Embryonic facial prominence (tissue), 1 donor: ENCODE data around the gene PPIE.
"Not testable (repeated sequence)": the region's sequence is repeated elsewhere in the genome, so short reads cannot be mapped to it uniquely, and the experiment has no call there.

ENCODE experiments used
- DNase-seq: peaks from one replicate; pipeline ENCODE4 v3.0.0-alpha.2; 2016; ENCODE audit errors: extremely low spot score

PPIE gene

GRCh38 chr1:39758556-39759435 lies 20.1 kb downstream of the PPIE start:
- DNase-seq, result no peak

DNA sequence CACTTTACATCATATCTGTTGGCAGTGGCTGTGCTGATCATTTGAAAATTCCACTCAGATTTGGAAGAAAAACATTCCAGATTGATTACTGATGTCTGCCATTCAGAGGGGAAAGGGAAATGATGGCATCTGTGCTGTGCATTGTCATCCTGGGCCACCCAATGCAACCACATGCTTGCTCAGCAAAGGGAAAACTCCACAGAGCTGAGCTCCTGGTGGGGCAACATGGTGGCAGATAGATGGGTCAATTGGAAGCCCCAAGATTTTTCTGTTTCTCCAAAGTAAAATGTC lies 20.7 kb downstream of the PPIE start:
- DNase-seq, result no peak

GRCh38 chr1:39760074-39761008 lies 21.7 kb downstream of the PPIE start:
- no peak for DNase-seq

DNA sequence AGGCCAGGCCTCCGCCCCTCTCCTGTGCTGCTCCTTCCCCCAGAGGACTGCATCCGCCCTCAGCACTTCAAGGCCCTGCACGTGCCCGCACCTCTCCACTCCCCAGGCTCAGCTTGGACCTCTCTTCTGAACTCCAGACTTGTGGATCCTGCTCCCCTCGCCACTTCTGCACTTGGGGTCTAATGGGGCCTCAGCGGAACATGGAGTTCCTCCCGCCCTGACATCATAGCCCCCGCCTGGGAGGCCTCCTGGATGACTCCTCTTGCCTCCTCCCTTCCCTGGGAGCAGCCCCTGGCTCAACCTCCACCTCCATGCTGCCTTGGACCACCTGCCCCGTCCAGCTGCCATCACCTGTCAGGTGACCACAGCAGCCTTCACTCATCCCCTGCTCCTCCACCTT lies 22.3 kb downstream of the PPIE start:
- DNase-seq, result no peak

- DNase-seq, result no peak
Observed at GRCh38 chr1:39761557-39762260, 23.0 kb downstream of the PPIE start.

DNA sequence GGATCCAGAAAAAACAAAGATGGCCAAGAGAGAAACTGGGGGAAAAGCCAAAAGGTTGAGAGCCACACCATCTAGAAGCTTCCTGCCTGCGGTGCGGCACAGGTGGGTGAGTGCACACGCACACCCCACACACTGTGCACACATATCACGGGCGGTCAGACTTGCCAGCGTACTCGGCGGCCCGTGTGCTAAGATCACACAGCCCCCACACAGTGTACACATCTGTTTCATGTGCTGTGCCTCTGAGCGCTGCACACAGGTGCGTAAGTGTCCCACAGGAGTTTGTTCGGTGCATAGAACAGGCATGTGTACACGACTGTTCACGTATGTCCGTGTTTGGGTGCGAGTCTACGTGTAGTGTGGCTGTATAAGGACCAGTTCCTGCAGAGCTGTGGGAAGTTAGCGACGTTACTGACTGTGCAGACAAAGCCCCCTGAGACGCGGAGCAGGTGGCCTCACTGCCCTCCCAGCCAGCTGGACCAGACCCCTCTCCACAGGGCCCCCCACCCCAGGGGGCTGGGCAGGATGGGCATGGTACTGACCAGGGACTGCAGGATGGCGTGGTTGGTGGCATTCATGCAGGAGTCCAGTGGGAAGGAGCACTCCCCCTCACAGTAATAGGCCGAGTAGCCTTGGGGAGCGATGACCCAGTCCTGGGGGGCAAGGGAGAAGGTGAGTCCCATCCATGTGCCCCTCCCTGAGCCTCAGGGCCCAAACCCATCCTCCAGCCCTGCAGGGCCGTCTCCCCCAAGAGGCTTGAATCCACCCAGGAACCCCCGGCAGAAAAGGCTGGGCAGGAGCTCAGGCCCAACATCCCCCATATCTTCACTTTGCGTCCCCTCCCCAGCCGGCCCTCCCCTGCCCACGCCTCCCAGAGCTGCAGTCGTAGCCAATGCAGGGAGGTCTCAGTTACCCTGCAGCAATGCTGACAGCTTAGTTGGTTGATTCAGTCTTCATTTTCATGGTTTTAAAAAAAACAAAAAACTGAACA lies 24.2 kb downstream of the PPIE start:
- DNase-seq, result no peak

GRCh38 chr1:39763619-39764374 lies 25.1 kb downstream of the PPIE start:
- DNase-seq, result not testable (repeated sequence)

- not testable (repeated sequence) for DNase-seq
Observed at GRCh38 chr1:39764512-39764911, 25.8 kb downstream of the PPIE start.

- not testable (repeated sequence) for DNase-seq
Observed at GRCh38 chr1:39766466-39766865, 27.8 kb downstream of the PPIE start.

GRCh38 chr1:39769502-39769901 lies 30.8 kb downstream of the PPIE start:
- not testable (repeated sequence) for DNase-seq

- DNase-seq, result not testable (repeated sequence)
Observed at GRCh38 chr1:39770100-39771021, 31.7 kb downstream of the PPIE start.

GRCh38 chr1:39771022-39771532 lies 32.4 kb downstream of the PPIE start, which contains the start of gene OXCT2:
Gene OXCT2 (minus strand): TSS chr1:39771348. CDS start chr1:39771255, 93 bp downstream.
- DNase-seq, result not testable (repeated sequence)

DNA sequence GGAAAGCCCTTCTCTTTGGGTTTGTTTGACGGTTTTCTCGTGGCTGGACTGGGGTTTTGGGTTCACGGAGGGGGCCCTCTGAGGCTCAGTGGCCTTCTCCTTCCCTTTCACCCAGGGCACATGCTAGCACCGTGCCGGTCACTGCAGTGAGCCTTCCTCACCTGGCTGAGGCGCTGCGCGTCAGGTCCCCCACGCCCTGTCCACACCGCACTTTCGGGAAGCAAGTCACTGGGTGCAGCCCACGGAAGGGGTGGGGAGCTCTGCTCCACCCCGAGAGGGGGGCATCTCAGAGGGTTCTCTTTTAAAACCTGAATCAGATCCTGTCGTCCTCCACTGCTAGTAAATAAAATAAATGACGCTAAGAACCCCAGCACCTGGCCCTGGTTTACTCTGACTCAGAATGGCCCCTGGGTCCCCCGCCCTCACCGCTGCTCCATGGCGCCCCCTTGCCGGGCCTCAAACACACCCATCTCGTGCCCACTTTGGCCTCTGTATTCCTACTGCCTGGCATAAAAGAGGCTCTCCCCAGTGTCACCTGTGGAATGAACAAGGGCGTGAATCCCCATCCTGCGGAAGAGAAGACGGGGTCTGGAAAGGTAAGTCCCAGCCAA lies 34.8 kb downstream of the PPIE start:
- not testable (repeated sequence) for DNase-seq

GRCh38 chr1:39775141-39775540 lies 36.5 kb downstream of the PPIE start:
- not testable (repeated sequence) for DNase-seq

DNA sequence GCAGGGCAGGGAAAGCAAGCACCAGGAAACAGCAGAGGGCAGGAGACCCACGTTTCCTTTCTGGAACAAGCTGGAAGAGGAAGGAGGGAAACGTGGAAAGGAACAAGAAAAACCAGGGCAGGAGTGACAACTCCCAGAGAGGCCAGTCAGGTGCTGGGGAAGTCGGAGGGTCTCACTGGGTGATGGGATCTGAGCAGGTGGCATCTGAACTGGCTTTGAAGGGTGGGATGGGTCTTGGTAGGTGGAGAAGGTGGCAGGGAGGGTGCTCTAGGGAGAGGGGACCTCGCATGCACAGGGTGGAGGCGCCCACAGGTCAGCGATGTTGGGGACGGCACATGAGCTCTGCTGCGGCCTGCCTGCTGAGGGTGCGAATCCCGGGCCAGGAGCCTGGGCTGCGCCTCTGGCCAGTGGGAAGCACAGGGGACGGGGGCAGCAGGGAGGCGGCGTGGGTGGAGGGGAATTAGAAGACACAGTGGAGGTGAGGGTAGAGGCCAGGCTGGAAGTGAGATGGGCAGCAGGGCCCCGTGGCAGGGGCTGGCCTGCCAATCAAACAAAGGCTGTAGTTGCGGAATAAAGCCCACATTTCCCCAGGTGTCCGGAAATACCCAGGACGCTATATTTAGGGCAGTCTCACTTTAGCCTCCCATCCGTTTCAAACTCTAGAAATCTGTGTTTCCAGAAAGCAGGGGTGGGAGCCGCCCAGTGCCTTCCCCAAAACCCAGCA lies 37.2 kb downstream of the PPIE start:
- not testable (repeated sequence) for DNase-seq

DNA sequence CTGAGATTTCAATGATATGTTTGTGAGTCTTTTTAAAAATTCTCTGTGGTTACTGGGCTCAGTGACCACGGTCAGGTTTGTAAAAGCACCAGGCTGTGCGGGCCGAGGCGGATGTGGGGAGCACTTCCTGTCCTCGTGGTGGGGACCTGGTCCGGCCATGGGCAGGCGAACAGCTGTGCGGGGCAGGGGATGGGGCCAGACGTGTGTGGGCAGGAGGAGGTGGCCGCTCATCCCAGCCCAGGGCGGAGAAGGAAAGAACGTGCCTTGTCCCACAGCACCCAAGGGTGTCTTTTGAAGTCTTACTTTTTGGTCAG lies 37.7 kb downstream of the PPIE start:
- DNase-seq, result no peak

DNA sequence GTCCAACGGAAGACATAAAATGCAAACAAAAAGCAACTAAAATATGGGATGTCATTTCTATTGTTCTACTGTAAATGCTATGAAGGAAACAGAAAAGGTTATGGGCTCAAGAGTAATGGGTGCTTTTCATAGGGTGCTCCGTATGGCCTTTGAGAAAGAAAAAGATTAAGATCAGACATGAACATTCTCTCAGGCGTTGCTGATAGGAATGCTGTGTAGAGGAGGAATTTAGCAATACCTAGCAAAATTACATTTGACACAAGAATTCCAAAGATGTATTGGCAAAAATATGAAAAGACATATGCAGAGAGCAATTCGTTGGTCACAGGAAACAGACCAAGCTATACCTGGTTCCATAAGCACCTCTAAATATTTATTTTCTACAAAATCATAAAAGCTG lies 38.2 kb downstream of the PPIE start:
- no peak for DNase-seq

DNA sequence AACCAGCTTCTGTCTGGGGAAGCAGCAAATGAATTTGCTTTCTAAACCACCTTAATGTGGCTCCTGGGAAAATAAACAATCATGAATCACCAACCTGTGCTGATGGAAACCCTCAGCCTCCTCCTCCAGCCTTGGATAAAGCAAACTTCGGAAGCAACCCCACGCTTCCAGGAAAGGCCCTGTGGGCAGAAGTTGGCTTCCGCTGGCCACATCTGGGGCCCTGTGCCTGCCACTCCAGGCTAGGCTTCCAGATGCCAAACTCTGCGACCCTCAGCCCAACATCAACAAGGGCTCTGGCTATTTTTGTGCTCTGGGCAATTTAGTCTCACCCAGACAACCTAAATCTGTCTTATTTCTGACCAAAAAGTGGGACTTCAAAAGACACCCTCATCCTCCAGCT lies 38.6 kb downstream of the PPIE start:
- DNase-seq, result no peak
